ENCODE measurements around the gene GOLGA5. TPM values are rescaled to one million over a fixed set of nuclear protein-coding genes. Genes with fewer than 3 reads are reported as not detected.

GOLGA5 gene
- total RNA-seq, 6 donors from 2014 or later = 24.1 to 60.0 (median 32.2) TPM

GRCh38 chr14:92780444-92781232 lies 13.5 kb upstream of the GOLGA5 start:
- Histone ChIP-seq H3K9me3 (no peaks in the 10 kb centered on the region), H3K27ac (no peak overlapping the region), H3K4me1 (no peaks in the 10 kb centered on the region), H3K4me3 (no peak overlapping the region), H3K36me3 (no peaks in the 10 kb centered on the region), H3K27me3 (no peaks in the 10 kb centered on the region)
- WGBS, 2 donors = 82 to 85% methylated on average over 7 of the region's 7 CpGs
- TF ChIP-seq POLR2A (IDR thresholded peaks at IDR 0.05) = no peak
- TF ChIP-seq POLR2AphosphoS5 (IDR thresholded peaks at IDR 0.05) = no peak
- TF ChIP-seq CTCF (IDR thresholded peaks at IDR 0.05) = no peak
- no peak for TF ChIP-seq EP300 (IDR thresholded peaks at IDR 0.05)
- DNase-seq (no peak), ATAC-seq (ENCODE audit: low FRiP score in 2 of 2) (peak in 1 of 2 donors; percentile 47)

DNA sequence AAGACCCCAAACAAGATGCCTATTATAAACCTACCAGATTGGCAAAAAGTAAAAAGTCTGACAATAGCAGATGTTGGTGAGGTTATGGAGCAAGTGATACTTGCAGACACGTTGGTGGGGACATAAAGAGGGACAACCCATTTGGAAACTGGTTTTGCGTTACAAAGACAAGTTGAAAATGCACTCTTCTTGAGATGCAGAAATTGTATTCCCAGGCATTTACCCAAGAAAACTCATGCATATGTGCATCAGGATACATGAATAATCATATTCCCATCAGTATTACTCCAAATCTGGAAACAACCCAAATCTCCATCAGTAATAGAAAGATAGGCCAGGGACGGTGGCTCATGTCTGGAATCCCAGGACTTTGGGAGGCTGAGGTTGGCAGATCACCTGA lies 12.8 kb upstream of the GOLGA5 start:
- TF ChIP-seq EP300 (IDR thresholded peaks at IDR 0.05) (no peak), POLR2A (IDR thresholded peaks at IDR 0.05) (no peak), CTCF (IDR thresholded peaks at IDR 0.05) (no peak)
- H3K36me3 ChIP-seq = no peaks in the 10 kb centered on the region
- no peak overlapping the region for H3K27ac ChIP-seq
- H3K4me1 ChIP-seq = no peaks in the 10 kb centered on the region
- H3K4me3 ChIP-seq = no peak overlapping the region
- H3K27me3 ChIP-seq = no peaks in the 10 kb centered on the region
- no peak for ATAC-seq (ENCODE audit: low FRiP score in 2 of 2)
- WGBS, 2 donors = 82% methylated on average over 3 of the region's 3 CpGs
- no peak for DNase-seq
- no peaks in the 10 kb centered on the region for H3K9me3 ChIP-seq

DNA sequence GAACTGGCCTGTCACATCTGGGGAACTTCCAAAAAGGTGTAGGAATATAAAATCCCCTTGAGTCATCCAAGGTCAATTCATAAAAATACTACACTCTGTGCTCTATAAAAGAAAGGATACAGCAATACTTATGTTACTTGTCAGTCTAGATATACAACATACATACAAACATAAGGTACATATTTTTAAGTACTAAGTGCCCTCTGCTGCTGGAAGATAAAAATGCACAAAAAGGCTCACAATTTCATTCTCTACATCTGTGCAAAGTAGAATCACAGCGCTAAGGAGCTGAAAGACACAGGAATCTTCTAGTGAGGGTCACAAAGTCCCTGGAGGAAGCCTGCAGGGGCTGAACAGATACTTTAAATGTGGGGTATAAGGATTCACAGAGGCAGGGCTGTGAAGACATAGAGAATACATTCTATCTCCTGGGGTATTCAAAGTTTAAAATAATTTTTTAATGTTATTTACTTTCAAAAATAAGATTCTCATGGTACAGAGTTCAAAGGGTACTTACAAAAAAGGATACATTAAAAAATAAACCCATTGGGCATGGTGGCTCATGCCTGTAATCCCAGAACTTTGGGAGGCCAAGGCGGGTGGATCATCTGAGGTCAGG lies 10.2 kb upstream of the GOLGA5 start:
- H3K27me3 ChIP-seq = no peaks in the 10 kb centered on the region
- 46 to 48% methylated on average over 2 of the region's 2 CpGs for WGBS, 2 donors
- no peaks in the 10 kb centered on the region for H3K4me1 ChIP-seq
- DNase-seq (no peak), ATAC-seq (ENCODE audit: low FRiP score in 2 of 2) (peak; percentile 9 to 75)
- no peak overlapping the region for H3K27ac ChIP-seq
- H3K36me3 ChIP-seq = no peaks in the 10 kb centered on the region
- no peak for TF ChIP-seq POLR2AphosphoS5 (IDR thresholded peaks at IDR 0.05)
- peak; percentile 34 to 78 (median 66) for TF ChIP-seq CTCF (IDR thresholded peaks at IDR 0.05)
- no peak overlapping the region for H3K4me3 ChIP-seq
- H3K9me3 ChIP-seq = peaks cover 0 to 5% (median 2%) of the 10 kb centered on the region in 4 donors

DNA sequence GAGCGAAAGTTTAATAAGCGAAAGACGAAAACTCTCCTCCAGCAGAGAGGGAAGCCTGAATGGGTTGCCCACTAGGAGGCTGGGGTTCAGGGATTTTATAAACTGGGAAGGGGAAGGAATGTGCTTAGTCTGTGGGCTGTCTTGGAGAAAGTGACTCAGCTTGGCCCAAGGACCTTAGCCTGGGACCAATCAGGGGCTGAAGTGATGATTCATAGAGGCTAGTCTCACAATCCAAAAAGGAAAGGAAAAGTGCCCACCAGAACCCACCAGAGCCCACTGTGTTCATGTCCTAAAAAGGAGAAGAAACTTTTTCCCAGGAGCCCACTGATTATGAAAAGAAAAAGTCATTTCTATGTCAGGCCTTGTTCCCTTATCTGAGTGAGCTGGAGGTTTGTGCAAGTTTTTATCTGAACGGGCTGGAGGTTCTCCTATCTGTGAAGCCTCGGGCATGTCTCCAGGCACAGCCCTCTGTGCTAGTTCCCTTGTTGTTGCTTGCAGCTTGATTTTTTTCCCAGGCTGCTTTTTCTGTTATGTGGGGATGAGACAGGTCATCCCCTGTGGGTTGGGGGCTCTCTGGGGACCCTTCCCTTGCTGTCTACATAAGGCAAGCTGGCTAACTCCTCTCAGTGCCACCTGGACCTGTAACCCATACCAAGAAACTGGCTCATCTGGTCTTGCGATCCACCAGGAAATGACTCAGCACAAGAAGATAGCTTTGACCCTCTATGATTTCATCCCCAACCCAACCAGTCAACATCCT lies 8.3 kb upstream of the GOLGA5 start:
- Histone ChIP-seq H3K27me3 (no peaks in the 10 kb centered on the region), H3K4me1 (no peaks in the 10 kb centered on the region), H3K4me3 (no peak overlapping the region), H3K36me3 (no peaks in the 10 kb centered on the region), H3K27ac (peak overlapping the region; percentile 11 to 27 (median 24)), H3K9me3 (peaks cover 4 to 19% (median 7%) of the 10 kb centered on the region in 4 donors)
- ATAC-seq (ENCODE audit: low FRiP score in 2 of 2) (peak; percentile 43 to 81), DNase-seq (no peak)
- 60 to 65% methylated on average over 6 of the region's 6 CpGs for whole genome bisulfite sequencing, 2 donors
- TF ChIP-seq EP300 (IDR thresholded peaks at IDR 0.05) = no peak
- no peak for TF ChIP-seq POLR2A (IDR thresholded peaks at IDR 0.05)
- TF ChIP-seq POLR2AphosphoS5 (IDR thresholded peaks at IDR 0.05) = no peak
- no peak for TF ChIP-seq CTCF (IDR thresholded peaks at IDR 0.05)

All from upper lobe of left lung (tissue), 6 donors.